ENCODE results near the gene PDE7B. TPM values are rescaled to one million over a fixed set of nuclear protein-coding genes. Genes with fewer than 3 reads are reported as not detected.

PDE7B gene
- total RNA-seq, 1 experiment from 2014 or later, result not detected

- TF ChIP-seq ZNF425 (CRISPR knock-in tag; conservative IDR thresholded peaks at IDR 0.05) (no peak), CTCF (IDR thresholded peaks at IDR 0.05) (no peak), FOXP1 (CRISPR knock-in tag; IDR thresholded peaks at IDR 0.05; ENCODE audit: borderline replicate concordance) (no peak), PRDM15 (CRISPR knock-in tag; IDR thresholded peaks at IDR 0.05) (no peak), ZNF317 (CRISPR knock-in tag; IDR thresholded peaks at IDR 0.05; ENCODE audit: borderline replicate concordance, low read depth) (no peak), ZNF281 (CRISPR knock-in tag; IDR thresholded peaks at IDR 0.05) (no peak), CREM (CRISPR knock-in tag; IDR thresholded peaks at IDR 0.05) (no peak), PRRX2 (CRISPR knock-in tag; IDR thresholded peaks at IDR 0.05) (no peak), E2F5 (CRISPR knock-in tag; IDR thresholded peaks at IDR 0.05) (no peak)
These were observed 111.2 kb downstream of the PDE7B start (continued) for GRCh38 chr6:135962731-135963130.

- DNase-seq (ENCODE audit: low spot score), result no peak
- TF ChIP-seq GABPB1 (CRISPR knock-in tag; IDR thresholded peaks at IDR 0.05) (no peak), GTF2I (CRISPR knock-in tag; conservative IDR thresholded peaks at IDR 0.05) (no peak), FOXJ3 (CRISPR knock-in tag; IDR thresholded peaks at IDR 0.05; ENCODE audit: borderline replicate concordance) (no peak), ZNF423 (CRISPR knock-in tag; IDR thresholded peaks at IDR 0.05) (no peak), ZNF425 (CRISPR knock-in tag; conservative IDR thresholded peaks at IDR 0.05) (no peak), MYBL2 (CRISPR knock-in tag; IDR thresholded peaks at IDR 0.05) (no peak), TP53 (CRISPR knock-in tag; IDR thresholded peaks at IDR 0.05) (no peak), FOXK1 (CRISPR knock-in tag; IDR thresholded peaks at IDR 0.05) (no peak), ATF3 (CRISPR knock-in tag; conservative IDR thresholded peaks at IDR 0.05) (no peak), MAX (CRISPR knock-in tag; IDR thresholded peaks at IDR 0.05) (no peak), JUN (CRISPR knock-in tag; IDR thresholded peaks at IDR 0.05) (no peak), IRF2 (CRISPR knock-in tag; IDR thresholded peaks at IDR 0.05; ENCODE audit: borderline replicate concordance, low read depth) (no peak)
- no peak for ATAC-seq
- CTCF ChIA-PET, result no interaction called here
- no peak overlapping the region for H3K27ac Mint-ChIP-seq
- no peaks in the 10 kb centered on the region for H3K4me1 Mint-ChIP-seq
- no peak overlapping the region for H3K4me3 Mint-ChIP-seq
- POLR2A ChIA-PET, result no interaction called here
- peaks cover 8% of the 10 kb centered on the region for H3K9me3 Mint-ChIP-seq
- no peaks in the 10 kb centered on the region for H3K27me3 Mint-ChIP-seq (ENCODE audit: low read depth)
- H3K36me3 Mint-ChIP-seq, result no peaks in the 10 kb centered on the region
These were observed 119.2 kb downstream of the PDE7B start for GRCh38 chr6:135970750-135971149.

Measured in WTC11 (cell line).